A549 treated with AZD2906 at 1 μM for 4 hours (cell line): Measurements from ENCODE around the gene OTP. TPM values are rescaled to one million over a fixed set of nuclear protein-coding genes. Genes with fewer than 3 reads are reported as not detected.

Experiments
- total RNA-seq: library from RNA; stranded (reverse); fragments of 200-300 nt; extraction: Qiagen RNA extraction; gene quantifications from 5 replicates; pipeline ENCODE4 v1.2.3, GENCODE V29; 2022

The OTP gene
- total RNA-seq: 0.03 to 0.12 TPM (median 0.09 TPM) in 5 replicates

DNA sequence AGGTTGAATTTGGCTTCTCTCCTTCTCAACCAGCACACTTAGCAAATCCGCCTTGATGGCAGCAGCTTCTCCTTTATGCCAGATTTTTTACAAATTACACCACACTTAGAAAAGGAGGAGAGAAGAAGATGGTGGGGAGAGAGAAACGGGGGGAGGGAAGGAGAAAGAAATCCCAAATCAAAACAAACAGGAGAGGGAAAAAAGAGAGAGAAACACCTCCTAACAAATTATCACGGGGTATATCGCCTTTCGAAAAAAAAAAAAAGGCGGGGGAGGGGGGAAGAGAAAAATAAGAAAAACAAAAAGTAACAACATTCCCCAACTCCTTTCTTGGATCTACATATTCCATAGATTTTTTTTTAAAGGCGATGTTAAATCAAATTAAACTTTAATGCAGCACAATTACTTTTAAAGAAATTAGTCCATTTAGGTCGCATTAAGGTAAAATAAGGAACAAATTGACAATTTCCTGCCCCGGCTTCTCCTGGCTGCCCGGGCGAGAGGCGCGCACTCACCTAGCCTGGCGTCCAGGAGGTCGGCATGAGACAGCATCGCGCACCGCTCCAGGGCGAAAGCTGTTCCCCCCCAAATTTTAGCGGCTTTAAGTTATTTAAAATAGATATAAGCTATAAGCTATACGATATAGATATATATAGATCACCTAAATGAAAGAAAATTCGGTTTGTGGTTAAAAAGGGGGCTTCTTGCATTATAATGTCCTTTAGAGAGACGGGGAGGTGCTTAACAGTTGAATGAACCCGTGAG is at the start of gene OTP:
Gene OTP (minus strand): TSS at position 716 of the 765 bp plus-strand sequence. CDS start 164 bp downstream, at position 552.

Other genes starting within 250 kb of the OTP start
- 38.3 to 64.2 TPM (median 42.8 TPM) in 5 replicates for gene WDR41, start 146.4 kb downstream of the OTP start, total RNA-seq
- gene TBCA, start 137.6 kb upstream of the OTP start, total RNA-seq: 248 to 295 TPM (median 259 TPM) in 5 replicates